H1 (cell line): ENCODE measurements around the gene SMARCA4. TPM values are rescaled to one million over a fixed set of nuclear protein-coding genes. Genes with fewer than 3 reads are reported as not detected.

ENCODE experiments used
- POLR2AphosphoS5 ChIP-seq: IDR thresholded peaks from 2 replicates; pipeline ENCODE4 v1.6.1; 2011; ENCODE audit warnings: low read depth, low read length
- TCF12 ChIP-seq: IDR thresholded peaks from 2 replicates; pipeline ENCODE4 v1.6.1; 2011; ENCODE audit warnings: low read depth, mild to moderate bottlenecking, low read length
- ZNF274 ChIP-seq: IDR thresholded peaks from 2 replicates; pipeline ENCODE4 v1.7.0; 2012; ENCODE audit warnings: low read length, borderline replicate concordance; ENCODE audit errors: extremely low read depth
- polyA plus RNA-seq, 7 experiments: library from polyadenylated mRNA; depleted of rRNA in 3 of 7; stranded (reverse) in 5 of 7; unstranded in 2 of 7; fragments of >200 nt in 5 of 7; fragments of 200-250 nt in 2 of 7; gene quantifications; 1 replicate in 5 of 7; 2 replicates in 1 of 7; 4 replicates in 1 of 7; pipeline versions ENCODE4 v1.2.1 to v1.2.3, GENCODE V29; 2011 to 2013; ENCODE audit warnings: missing spikeins in 2 of 7, mixed read lengths in 2 of 7
- total RNA-seq: library from RNA; stranded (reverse); fragmentation: NEBNext Ultra II Directional; extraction: Animal tissue kit (Norgen Biotek cat#: 25700); gene quantifications from 2 replicates; pipeline ENCODE4 v1.2.1, GENCODE V29; 2021

SMARCA4 gene
- total and polyA plus RNA-seq, 2 of the 8 experiments (the other 6 are each of a cell fraction or from before 2014, with no cell fraction given), result 86.4 to 263 TPM

DNA sequence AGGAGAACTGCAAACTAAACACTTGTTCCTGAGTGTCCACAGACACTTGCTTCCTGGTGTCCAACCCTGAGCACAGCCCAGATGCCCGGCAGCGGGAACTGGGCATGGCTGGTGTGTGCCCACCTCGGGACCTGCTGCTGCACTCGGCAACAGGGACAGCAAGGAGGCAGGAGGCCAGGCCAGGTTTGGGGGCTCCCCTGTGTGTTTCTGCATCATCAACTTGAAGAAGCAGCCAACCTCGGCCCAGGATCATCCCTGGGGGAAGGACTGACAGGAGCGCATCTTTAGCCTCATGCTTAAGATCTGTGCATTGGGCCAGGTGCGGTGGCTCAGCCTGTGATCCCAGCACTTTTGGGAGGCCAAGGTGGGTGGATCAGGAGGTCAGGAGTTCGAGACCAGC lies 93.4 kb downstream of the SMARCA4 start (continued):
- no peak for TF ChIP-seq ZNF274
- TF ChIP-seq POLR2AphosphoS5, result no peak
- TF ChIP-seq TCF12, result no peak
